ENCODE data around the gene NBAS. TPM values are rescaled to one million over a fixed set of nuclear protein-coding genes. Genes with fewer than 3 reads are reported as not detected.

Gene NBAS
- total RNA-seq, 2 donors from 2014 or later, result 31.5 to 32.0 TPM

DNA sequence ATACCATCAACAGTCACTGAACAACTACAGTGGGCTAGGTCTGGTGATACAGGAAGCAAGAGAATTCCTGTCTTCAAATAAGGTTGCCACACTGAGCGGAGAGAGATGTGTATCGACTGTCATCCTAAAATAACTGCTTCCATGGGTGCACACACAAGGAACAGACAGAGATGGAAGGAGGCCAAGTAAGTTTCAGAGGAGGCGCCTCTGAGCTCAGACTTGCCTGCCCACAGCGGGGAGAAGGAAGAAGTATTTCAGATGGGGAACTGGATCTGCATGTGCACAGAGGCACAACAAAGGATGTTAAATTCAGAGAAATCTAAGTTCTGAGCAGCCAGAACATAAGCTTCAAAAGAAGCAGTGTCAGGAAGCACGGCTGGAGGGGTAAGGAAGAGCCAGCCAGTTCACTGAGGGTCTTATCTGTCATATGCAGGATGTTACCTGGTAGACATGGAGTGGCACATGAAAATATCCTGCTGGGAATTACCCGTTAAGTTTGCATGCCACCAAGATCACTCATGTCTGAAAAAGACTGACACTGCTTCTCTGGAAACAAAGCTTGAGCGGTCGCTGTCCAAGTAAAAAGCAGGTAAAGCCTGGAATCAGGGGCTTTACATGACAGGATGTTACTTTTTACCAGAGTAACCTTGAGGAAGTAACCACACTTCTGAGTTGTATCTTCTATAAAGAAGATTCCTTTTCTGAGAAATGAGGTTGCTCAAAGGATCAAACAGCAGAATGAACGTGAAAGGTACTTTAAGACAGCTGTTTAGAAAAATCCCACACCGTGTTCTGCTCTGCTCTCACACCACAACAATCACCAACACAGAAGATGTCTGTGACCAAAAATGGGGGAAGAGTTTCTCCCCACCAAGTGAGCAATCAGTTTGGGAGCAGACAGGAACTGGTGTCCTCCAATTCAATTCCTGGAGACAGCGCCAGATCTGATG lies 260.2 kb downstream of the NBAS start:
- H3K36me3 ChIP-seq, result peaks cover 19% of the 10 kb centered on the region

DNA sequence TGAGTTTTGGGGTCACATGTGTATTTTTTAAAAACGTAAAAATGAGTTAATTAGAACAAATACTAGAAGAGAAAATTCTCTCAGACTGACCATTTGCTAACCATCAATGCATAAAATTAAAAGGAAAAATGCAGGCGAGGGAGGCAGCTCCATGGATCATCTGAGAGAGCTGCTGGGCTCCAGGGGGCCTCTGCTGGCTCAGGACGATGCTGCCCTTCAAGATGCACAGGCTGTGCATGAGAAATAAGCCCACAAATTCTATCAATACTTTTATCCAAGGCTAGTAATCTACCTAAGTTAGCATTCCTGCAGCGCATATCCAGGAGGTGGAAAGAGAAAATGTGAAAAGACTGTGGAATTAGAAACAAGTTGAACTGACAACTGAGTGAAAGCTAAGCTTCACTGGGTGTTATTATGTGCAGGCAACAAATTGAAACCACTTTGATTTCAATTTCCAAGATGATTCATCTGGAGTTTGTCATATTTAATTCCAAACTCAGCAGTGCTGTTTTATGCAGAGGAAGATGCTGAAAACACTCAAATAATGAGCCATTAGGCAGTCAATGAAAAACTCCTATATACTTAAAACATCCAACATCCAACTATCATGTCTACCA lies 261.1 kb downstream of the NBAS start:
- Histone ChIP-seq H3K36me3 (peaks cover 20% of the 10 kb centered on the region), H3K27ac (no peak overlapping the region), H3K4me1 (ENCODE audit: control insufficient read depth in 1 of 2, low read depth in 2 of 2) (no peaks in the 10 kb centered on the region), H3K9me3 (no peaks in the 10 kb centered on the region), H3K27me3 (replicated peaks; ENCODE audit: insufficient read depth) (no peaks in the 10 kb centered on the region), H3K4me3 (no peak overlapping the region)
- TF ChIP-seq, protein P1, sequence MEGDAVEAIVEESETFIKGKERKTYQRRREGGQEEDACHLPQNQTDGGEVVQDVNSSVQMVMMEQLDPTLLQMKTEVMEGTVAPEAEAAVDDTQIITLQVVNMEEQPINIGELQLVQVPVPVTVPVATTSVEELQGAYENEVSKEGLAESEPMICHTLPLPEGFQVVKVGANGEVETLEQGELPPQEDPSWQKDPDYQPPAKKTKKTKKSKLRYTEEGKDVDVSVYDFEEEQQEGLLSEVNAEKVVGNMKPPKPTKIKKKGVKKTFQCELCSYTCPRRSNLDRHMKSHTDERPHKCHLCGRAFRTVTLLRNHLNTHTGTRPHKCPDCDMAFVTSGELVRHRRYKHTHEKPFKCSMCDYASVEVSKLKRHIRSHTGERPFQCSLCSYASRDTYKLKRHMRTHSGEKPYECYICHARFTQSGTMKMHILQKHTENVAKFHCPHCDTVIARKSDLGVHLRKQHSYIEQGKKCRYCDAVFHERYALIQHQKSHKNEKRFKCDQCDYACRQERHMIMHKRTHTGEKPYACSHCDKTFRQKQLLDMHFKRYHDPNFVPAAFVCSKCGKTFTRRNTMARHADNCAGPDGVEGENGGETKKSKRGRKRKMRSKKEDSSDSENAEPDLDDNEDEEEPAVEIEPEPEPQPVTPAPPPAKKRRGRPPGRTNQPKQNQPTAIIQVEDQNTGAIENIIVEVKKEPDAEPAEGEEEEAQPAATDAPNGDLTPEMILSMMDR (IDR thresholded peaks at IDR 0.05), result no peak
- DNase-seq (ENCODE audit: low spot score) (no peak), ATAC-seq (ENCODE audit: insufficient number of reproducible peaks, low FRiP score, low read depth) (no peak)

More for the DNA sequence above, 260.2 kb downstream of the NBAS start:
- H3K9me3 ChIP-seq, result no peaks in the 10 kb centered on the region
- no peaks in the 10 kb centered on the region for H3K27me3 ChIP-seq (replicated peaks; ENCODE audit: insufficient read depth)
- H3K4me1 ChIP-seq (ENCODE audit: control insufficient read depth in 1 of 2, low read depth in 2 of 2), result no peaks in the 10 kb centered on the region
- no peak overlapping the region for H3K4me3 ChIP-seq
- TF ChIP-seq, protein P1 (IDR thresholded peaks at IDR 0.05), result no peak
- DNase-seq (ENCODE audit: low spot score) (no peak), ATAC-seq (ENCODE audit: insufficient number of reproducible peaks, low FRiP score, low read depth) (peak; percentile 20)
- no peak overlapping the region for H3K27ac ChIP-seq

DNA sequence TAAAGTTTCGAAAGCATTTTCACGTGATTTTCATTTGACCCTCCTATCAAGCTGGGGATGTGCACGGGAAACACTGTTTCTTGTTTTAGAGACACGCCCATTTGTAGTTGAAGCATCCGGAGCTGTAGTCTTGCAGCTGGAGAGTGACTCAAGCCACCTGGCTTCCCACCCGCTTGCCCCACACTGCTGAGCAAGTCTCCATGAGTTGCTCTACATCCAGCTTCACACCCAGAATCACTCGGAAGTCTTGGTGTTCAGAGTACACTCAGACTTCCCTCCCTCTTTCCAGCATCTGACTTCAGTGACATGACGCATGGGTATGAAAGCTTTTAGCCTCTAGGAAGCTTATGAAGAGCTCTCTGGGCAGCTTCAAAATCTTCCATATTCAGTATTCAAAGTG lies 262.4 kb downstream of the NBAS start:
- DNase-seq (ENCODE audit: low spot score) (no peak), ATAC-seq (ENCODE audit: insufficient number of reproducible peaks, low FRiP score, low read depth) (no peak)
- TF ChIP-seq, protein P1 (IDR thresholded peaks at IDR 0.05), result no peak
- Histone ChIP-seq H3K9me3 (no peaks in the 10 kb centered on the region), H3K4me3 (no peak overlapping the region), H3K27ac (no peak overlapping the region), H3K27me3 (replicated peaks; ENCODE audit: insufficient read depth) (no peaks in the 10 kb centered on the region), H3K4me1 (ENCODE audit: control insufficient read depth in 1 of 2, low read depth in 2 of 2) (no peaks in the 10 kb centered on the region), H3K36me3 (peaks cover 20% of the 10 kb centered on the region)

DNA sequence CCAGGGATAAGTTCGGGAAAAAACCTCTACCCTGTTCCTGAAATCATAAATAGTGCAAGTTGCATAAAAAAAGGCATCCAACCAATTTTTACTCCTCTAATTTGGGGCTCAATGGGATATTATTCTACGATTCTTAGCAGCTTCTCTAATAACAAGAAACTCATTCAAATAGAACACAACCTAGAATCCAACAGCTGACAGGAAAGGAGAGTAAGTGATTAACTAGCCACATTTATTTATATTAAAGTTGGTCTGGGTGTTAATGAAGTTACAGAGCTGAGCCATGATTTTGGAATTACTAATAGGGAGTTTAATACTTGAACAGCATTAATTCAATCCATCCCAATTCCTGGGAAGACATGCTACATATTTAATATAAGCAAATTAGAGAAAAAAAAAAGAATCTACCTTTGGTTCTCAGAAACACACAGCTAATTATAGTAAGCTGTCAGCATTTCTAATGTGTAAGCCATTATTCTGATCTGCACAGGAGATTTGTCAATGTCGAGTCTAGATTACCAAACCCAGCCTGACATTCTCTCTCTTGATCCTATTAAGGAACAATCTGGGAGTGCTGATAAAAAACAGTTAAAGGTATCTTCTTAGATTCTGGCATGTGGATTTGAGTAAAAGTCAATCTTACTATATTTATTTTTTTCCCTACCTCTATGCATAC lies 267.7 kb downstream of the NBAS start:
- no peaks in the 10 kb centered on the region for H3K9me3 ChIP-seq
- H3K36me3 ChIP-seq, result peaks cover 11% of the 10 kb centered on the region
- DNase-seq (ENCODE audit: low spot score) (no peak), ATAC-seq (ENCODE audit: insufficient number of reproducible peaks, low FRiP score, low read depth) (no peak)
- no peak overlapping the region for H3K4me3 ChIP-seq
- no peaks in the 10 kb centered on the region for H3K4me1 ChIP-seq (ENCODE audit: control insufficient read depth in 1 of 2, low read depth in 2 of 2)
- H3K27me3 ChIP-seq (replicated peaks; ENCODE audit: insufficient read depth), result no peaks in the 10 kb centered on the region
- no peak overlapping the region for H3K27ac ChIP-seq
- TF ChIP-seq, protein P1 (IDR thresholded peaks at IDR 0.05), result no peak

Measured in thoracic aorta (tissue), 2 donors.